Retinal pigment epithelial cell (primary cell): ENCODE data around the gene COMMD6.

Source experiments
- DNase-seq: peaks from one replicate; pipeline ENCODE4 v3.0.0-alpha.2; 2010; ENCODE audit warnings: low read depth
- H3K4me3 ChIP-seq: 2 replicates; pipeline ENCODE4 v1.5.1; 2011; ENCODE audit warnings: mild to moderate bottlenecking, low read length, control low read depth, moderate library complexity
- TF ChIP-seq, protein P1 (sequence below): conservative IDR thresholded peaks from 2 replicates; pipeline ENCODE4 v1.5.1; 2011; ENCODE audit warnings: low read depth, low read length, control low read depth, inconsistent platforms

COMMD6 gene

DNA sequence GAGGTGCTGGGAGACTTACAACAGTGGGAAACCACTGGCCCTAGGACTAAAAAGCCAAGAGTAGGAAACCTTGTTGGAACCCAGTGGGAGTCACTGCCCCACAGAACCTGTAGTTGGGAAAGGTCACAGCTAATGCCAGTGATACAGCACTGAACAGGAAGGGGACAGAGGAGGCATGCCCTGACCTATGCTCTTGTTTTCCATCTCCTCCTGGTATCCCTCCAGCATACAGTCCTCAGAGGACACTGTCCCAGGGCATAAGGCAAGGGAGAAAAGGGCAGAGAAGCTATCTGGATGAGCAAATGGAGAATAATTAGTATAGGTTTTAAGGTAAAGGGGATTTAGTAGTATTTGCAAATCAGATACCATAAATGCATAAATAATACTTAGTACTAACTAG lies 44.5 kb downstream of the COMMD6 start:
- TF ChIP-seq, protein P1, sequence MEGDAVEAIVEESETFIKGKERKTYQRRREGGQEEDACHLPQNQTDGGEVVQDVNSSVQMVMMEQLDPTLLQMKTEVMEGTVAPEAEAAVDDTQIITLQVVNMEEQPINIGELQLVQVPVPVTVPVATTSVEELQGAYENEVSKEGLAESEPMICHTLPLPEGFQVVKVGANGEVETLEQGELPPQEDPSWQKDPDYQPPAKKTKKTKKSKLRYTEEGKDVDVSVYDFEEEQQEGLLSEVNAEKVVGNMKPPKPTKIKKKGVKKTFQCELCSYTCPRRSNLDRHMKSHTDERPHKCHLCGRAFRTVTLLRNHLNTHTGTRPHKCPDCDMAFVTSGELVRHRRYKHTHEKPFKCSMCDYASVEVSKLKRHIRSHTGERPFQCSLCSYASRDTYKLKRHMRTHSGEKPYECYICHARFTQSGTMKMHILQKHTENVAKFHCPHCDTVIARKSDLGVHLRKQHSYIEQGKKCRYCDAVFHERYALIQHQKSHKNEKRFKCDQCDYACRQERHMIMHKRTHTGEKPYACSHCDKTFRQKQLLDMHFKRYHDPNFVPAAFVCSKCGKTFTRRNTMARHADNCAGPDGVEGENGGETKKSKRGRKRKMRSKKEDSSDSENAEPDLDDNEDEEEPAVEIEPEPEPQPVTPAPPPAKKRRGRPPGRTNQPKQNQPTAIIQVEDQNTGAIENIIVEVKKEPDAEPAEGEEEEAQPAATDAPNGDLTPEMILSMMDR, result no peak
- no peak overlapping the region for H3K4me3 ChIP-seq
- no peak for DNase-seq

DNA sequence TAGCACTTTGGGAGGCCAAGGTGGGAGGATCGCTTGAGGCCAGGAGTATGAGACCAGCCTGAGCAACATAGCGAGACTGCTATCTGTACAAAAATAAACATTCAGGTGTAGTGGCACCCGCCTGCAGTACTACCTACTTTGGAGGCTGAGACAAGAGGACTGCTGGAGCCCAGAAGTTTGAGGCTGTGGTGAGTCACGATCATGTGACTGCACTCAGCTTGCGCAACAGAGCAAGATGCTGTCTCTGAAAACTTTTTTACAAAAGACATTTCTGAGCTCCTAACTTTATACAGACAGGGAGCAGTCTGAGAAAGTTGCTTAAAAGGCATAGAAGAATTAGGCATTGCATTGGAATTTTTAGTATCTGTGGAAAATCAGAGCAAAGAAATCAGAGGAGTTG lies 45.3 kb downstream of the COMMD6 start:
- DNase-seq, result no peak
- TF ChIP-seq, protein P1, result no peak
- H3K4me3 ChIP-seq, result no peak overlapping the region

DNA sequence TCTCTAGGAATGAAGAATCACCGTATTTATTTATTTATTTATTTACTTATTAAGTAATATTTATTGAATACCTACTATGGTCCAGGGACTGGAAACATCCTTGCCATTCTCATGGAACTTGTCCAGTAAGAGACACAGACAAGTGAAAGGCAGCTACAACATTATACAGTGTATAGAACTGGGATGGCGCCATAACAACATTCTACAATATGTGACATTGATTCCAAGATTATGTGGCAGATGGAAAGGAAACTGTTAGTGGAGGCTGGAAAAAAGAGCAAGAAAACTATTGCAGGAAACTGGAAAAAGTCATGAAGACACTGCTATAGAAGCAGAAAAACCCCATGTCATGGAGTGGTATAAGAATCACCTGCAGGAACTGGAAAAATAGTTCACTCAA lies 46.3 kb downstream of the COMMD6 start:
- TF ChIP-seq, protein P1, result no peak
- DNase-seq, result no peak
- H3K4me3 ChIP-seq, result no peak overlapping the region

DNA sequence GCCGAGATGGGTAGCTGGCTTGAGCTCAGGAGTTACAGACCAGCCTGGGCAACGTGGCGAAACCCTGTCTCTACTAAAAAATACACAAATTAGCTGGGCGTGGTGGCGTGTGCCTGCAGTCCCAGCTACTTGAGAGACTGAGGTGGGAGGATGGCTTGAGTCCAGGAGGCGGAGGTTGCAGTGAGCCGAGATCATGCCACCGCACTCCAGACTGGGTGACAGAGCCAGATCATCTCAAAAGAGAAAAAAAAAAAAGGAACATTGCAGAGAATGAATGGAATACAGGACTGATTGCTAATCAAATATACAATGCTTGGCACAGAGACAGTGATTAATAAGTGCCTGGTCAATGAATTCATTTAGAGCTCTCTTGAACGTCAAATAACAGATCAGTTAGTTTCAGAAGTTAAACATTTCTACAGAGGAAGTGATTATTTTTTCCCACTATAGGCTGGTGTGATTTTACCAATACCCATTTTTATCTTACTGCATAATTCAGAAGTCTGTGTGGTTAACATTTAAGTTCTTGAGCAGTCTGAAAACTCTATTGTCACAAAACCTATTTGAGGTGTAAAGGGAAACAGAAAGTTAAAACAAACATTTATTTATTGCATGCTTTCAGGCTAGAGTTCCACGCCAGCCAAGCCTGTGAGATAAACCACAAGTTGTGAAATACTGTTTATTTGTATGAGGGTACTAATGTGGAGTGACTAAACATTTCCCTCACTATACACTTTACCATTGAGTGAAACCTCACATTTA lies 48.0 kb downstream of the COMMD6 start:
- no peak for DNase-seq
- H3K4me3 ChIP-seq, result no peak overlapping the region
- TF ChIP-seq, protein P1, result no peak

DNA sequence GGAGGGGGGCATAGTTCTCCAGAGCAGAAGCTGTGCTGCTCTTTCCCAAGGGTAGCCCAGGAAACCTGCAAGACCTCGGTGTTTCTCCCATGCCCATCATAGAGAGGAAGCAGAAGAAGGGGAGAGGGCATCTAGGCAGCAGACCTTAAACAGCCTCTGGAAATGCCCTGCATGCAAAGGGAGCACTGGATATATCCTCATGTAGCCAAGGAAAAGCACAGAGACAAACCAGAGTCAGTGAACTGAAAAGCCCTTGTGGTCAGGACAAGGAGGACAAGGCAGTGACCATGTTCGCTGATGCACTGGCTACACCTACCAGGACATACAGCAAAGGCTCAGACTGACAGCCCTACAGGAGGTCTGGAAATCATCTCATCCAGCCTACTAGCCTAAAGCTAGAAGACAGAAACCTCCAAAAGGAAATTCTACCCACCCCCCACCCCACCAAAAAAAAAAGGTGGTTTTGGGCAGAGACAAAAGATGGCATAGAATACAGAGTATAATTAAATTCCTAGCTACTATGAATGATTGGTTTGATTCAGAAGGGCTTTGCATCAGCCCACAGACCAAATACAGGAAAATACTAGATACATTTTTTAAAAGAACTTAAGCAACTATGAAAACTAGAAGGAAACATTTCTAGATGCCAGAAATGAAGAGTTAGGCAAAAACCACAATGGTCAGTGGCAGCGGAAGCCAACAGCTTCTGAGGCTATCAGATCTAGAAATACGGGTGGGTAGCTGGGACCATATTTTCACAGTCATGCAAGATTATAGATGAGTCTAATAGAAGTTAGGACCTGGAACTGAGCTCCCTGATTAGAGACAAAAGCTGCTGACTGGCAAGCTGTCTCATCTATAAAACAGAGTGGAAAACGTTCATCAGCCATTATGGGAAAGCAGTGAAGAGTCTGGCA lies 51.2 kb downstream of the COMMD6 start:
- DNase-seq, result no peak
- TF ChIP-seq, protein P1, result no peak
- H3K4me3 ChIP-seq, result no peak overlapping the region

- no peak overlapping the region for H3K4me3 ChIP-seq
- TF ChIP-seq, protein P1, result no peak
- DNase-seq, result no peak
Measured at GRCh38 chr13:75485286-75486062, 52.2 kb downstream of the COMMD6 start.
